HG02884 (cell line): ENCODE data around the gene LAMC1.

Experiments used
- ATAC-seq: cut with Tn5 transposase; IDR thresholded peaks from one replicate; pipeline ENCODE4 v1.9.1; 2021; ENCODE audit warnings: mild to moderate bottlenecking, moderate library complexity; ENCODE audit not compliant: unreplicated experiment

LAMC1 gene

DNA sequence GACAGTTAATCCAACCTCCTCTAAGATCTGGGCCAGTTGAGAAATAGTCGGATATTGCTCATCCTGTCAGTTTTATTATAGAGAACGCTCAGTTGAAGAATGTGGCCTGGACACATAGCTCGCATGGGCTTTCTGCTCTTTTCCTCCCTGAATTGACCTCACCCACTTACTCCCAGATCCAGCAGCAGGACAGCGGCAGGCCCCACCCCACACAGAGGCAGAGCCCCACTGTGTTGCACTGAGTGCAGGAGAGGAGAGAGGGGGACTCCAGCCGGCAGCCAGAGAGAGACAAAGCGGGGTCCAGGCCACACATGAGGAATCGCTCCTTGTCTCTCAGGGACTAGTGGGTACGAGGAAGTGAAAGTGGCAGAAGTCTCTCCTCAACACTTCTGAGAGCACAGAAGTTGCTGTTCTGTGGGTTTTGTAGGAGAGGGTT, 78.6 kb downstream of the LAMC1 start:
- no peak for ATAC-seq

DNA sequence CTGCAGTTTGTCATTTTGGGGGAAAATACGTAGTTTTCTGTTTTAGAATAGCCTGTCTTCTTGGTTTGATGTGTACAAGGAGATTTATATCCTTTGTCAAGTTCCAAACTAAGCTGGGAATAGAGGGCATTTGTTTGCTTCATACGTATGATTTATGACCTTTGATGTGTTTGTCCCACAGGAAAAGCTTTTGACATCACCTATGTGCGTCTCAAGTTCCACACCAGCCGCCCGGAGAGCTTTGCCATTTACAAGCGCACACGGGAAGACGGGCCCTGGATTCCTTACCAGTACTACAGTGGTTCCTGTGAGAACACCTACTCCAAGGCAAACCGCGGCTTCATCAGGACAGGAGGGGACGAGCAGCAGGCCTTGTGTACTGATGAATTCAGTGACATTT, 79.9 kb downstream of the LAMC1 start:
- ATAC-seq: no peak

- ATAC-seq: no peak
Measured at GRCh38 chr1:183103577-183103976, 80.4 kb downstream of the LAMC1 start.

- no peak for ATAC-seq
Measured at GRCh38 chr1:183105449-183105848, 82.2 kb downstream of the LAMC1 start.

DNA sequence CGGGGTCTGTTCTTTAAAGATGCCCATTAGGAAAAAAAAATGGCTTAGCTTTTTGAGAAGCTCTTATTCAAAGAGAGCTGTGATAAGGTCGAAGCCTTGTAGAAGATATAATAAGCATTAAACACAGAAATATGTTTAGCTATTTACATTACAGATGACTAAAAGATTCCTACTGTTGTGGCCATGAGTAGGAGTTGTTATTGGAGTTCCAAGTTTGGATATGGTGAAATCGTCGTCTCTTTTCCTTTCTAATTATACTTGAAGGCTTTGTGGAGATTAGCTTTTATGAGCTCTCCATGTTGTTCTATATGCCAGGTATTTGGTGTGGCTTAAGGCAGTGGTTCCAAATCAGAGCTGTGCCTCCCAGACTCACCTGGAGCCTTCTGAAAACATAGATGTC, 82.9 kb downstream of the LAMC1 start:
- ATAC-seq: no peak

GRCh38 chr1:183106746-183107145, 83.5 kb downstream of the LAMC1 start:
- no peak for ATAC-seq

DNA sequence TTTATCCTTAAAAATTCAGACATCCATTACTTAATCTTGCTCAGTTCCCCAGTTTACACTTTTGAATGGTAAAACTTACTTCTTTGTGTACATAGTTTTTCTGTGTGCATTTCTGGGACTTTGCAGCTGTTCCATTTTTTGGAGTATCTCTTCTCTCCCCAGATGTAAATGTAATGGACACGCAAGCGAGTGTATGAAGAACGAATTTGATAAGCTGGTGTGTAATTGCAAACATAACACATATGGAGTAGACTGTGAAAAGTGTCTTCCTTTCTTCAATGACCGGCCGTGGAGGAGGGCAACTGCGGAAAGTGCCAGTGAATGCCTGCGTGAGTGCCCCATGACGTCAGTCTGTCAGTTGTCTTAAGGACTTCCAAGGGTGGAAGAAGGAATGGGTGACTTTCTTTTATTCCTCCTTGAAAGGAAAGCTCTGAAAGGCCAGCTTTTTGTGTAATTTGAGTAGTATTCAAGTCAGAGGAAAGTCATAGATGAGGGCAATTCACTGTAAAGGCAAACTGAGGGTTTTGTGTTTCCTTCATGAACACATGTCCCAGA, 87.2 kb downstream of the LAMC1 start:
- no peak for ATAC-seq

- no peak for ATAC-seq
Measured at GRCh38 chr1:183114441-183114840, 91.2 kb downstream of the LAMC1 start.

- ATAC-seq: no peak
Measured at GRCh38 chr1:183116416-183116815, 93.2 kb downstream of the LAMC1 start.

DNA sequence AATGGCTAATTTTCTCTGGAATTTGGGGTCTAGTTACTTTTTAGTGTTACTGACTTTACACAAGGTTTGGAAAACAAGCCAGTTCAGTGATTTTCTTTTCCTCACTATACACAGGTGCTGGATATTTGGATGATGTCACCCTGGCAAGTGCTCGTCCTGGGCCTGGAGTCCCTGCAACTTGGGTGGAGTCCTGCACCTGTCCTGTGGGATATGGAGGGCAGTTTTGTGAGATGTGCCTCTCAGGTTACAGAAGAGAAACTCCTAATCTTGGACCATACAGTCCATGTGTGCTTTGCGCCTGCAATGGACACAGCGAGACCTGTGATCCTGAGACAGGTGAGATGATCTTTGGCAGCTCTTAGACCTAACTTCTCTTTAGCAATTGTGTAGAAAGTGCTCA, 98.4 kb downstream of the LAMC1 start:
- no peak for ATAC-seq

DNA sequence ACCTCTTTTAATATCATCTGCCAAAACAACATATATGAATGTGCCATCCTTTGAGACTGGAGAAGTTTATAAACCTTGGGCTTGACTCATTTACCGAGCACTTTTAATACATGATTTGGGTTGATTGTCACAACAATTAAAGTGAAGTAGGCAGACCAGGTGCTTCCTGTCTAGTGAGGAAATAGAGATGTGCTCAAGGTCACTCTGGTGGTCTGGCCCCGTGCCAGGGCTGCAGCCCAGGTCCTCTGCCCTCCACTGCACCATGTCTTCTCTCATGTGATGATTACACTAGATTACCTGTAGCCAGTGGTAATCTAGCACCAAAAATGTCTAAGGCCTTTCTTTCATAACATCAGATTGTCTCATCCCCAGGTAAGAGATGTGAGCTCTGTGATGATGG, 101.0 kb downstream of the LAMC1 start:
- no peak for ATAC-seq

DNA sequence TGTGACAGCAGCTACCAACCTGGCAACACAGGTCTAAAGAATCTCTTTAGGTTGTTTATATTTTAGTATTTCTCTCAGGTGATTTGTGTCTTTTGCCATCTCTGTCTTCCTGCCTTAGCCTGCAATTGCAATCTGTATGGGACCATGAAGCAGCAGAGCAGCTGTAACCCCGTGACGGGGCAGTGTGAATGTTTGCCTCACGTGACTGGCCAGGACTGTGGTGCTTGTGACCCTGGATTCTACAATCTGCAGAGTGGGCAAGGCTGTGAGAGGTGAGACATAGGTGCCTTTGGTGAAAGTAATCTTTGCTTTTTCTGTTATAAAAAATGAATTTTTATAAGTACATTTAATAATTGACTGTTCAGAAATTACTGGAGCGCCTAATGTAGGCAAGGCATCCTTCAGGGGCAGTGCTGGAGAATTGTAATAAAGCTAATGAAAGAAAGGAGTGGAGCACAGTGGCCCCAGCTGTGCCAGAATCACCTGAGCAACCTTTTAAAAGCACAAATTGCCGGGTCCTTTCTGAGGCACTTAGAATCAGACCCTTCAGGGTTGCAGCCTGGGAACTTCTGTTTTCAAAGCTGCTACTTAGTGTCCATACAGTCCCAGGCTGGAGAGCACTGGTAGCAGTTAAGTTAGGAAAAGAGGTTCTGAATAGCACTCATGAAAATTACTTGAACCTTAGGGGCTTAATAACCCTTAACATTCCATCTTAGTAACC, 102.2 kb downstream of the LAMC1 start:
- no peak for ATAC-seq

DNA sequence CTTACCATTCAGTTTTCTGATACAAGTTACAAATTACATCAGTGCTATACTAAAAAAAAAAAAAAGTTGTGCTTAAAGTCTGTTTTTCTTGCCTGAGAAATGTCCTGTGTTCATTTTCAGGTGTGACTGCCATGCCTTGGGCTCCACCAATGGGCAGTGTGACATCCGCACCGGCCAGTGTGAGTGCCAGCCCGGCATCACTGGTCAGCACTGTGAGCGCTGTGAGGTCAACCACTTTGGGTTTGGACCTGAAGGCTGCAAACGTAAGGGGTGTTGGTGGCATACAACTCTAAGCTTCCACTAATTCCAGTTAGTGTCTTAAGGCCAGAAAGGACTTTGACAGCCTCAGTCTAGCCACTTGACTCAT, 102.8 kb downstream of the LAMC1 start:
- no peak for ATAC-seq

DNA sequence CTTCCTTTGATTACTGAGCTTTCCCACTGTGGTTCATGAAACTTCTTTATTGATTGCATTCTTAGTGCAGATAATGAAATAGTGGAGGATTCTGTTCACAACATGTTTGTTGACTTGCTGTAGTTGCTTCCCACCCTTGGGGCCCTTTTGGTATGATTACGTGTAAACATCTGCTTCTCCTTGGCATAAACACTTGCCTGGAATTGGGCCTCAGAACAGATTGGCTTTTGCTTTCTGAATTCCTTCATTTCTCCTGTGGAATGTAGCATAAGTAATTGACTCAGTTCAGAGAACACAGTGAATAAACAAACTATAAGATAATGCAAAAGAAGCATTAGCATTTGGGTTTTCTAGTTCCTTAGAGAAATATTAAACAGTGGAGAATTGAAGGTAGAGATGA, 103.3 kb downstream of the LAMC1 start:
- ATAC-seq: no peak

DNA sequence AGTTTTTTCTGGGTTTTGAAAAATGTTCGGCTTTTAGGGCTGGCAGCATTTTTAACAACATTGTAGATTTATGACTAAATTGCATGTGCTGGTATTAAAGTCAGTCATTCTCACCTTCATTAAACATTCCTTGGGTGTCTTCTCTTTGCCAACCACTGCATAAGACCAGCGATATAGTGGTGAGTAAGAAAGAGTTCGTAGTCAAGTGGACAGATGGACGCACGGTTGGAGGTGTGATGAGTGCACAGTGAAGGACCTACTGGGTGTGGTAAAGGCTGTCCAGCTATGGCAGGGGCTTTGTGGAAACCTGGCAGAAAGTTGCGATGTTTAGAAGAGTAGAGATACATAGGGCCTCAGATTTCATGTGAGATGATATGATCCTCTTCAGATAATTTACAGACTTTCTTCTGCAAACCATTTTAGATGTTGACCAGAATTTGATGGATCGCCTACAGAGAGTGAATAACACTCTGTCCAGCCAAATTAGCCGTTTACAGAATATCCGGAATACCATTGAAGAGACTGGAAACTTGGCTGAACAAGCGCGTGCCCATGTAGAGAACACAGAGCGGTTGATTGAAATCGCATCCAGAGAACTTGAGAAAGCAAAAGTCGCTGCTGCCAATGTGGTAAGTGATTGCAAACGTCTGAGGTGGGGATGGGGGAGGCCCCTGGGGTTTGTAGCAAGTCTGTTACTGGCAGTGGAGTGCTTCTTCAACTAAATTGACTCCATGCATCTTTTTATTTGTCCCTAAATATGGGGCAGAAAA, 106.9 kb downstream of the LAMC1 start:
- ATAC-seq: no peak

DNA sequence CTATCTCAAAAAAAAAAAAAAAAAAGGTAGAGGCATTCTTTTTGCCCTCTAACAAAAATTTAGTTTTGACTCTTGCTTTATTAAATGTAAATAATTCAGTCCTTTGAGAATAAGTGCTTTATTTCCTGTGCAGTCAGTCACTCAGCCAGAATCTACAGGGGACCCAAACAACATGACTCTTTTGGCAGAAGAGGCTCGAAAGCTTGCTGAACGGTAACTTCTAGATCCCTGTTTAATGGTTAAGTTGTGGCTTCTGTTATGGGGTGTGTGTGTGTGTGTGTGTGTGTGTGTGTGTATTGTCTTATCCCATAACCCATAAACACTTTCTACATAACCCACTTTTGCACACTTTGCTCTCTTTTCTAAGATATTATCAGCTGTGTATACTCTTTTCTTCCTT, 107.9 kb downstream of the LAMC1 start:
- ATAC-seq: no peak

DNA sequence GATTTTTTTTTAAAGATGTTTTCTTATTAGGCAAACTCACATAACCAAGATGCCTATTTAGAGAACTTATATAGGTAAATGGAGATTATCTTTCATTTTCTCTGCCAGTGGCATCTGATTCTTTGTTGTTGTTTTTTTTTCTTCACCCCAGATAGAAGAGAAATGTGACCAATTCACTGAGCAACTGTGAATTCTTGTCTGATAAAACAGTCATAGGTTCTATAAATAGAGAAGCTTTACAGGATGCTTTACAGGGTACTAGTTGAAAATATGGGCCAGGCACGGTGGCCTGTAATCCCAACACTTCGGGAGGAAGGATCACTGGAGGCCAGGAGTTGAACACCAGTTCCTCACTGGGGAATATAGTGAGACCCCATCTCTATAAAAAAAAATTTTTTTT, 112.1 kb downstream of the LAMC1 start:
- no peak for ATAC-seq

GRCh38 chr1:183137782-183138181, 114.6 kb downstream of the LAMC1 start:
- no peak for ATAC-seq

DNA sequence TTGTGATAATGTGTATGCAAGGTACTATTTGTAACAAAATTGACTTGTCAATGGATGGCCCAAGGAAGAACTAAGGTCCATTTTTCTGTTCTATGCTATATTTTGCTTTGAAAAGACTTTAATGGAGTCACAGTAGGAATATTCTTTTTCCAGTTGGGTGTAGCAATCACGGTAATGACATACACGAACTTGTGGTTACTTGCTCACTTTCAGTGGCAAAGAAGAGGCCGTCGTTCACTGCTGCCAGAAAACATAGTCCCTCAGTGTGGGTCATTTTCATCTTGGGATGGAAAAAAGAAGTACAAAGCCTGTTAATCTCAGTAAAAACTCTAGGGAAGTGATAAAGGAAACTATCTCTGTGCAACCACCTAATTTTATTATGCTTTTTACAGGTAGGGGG, 115.1 kb downstream of the LAMC1 start:
- no peak for ATAC-seq

GRCh38 chr1:183139281-183139942, 116.2 kb downstream of the LAMC1 start:
- ATAC-seq: no peak

- ATAC-seq: no peak
Measured at GRCh38 chr1:183140633-183141032, 117.4 kb downstream of the LAMC1 start.

- ATAC-seq: no peak
Measured at GRCh38 chr1:183142171-183142570, 119.0 kb downstream of the LAMC1 start.
